ENCODE data around the gene CCDC7. TPM values are rescaled to one million over a fixed set of nuclear protein-coding genes. Genes with fewer than 3 reads are reported as not detected.

Gene CCDC7
- total RNA-seq, 1 experiment from 2014 or later, result 4.0 TPM

DNA sequence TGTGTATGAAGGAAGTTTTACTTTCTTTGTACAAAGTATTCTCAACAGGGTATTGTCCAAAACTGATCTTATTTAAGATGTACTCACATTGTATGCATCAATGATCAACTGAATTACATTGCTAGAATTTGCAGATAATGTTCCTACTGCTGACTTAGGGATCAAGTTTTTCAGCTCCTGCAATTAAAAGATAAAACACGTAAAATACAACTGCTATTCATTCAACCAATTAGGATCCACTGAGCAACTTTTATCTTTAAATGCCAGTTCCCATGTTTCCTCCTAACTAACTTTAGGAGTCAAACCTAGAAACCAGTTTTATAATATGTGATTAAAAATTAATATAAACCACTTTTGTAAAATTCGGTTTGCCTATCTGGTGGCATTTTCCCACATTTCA is 476.2 kb downstream of the CCDC7 start:
- TF ChIP-seq, protein P1, sequence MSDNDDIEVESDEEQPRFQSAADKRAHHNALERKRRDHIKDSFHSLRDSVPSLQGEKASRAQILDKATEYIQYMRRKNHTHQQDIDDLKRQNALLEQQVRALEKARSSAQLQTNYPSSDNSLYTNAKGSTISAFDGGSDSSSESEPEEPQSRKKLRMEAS (IDR thresholded peaks at IDR 0.05), result no peak
- TF ChIP-seq RAD21 (IDR thresholded peaks at IDR 0.05; ENCODE audit: low read depth), result no peak
- TF ChIP-seq FOSL1 (IDR thresholded peaks at IDR 0.05; ENCODE audit: low read depth), result no peak
- no peak for TF ChIP-seq TCF7L2 (IDR thresholded peaks at IDR 0.05; ENCODE audit: borderline replicate concordance, extremely low read depth, insufficient read depth, insufficient read length)
- TF ChIP-seq ZNF274 (IDR thresholded peaks at IDR 0.05; ENCODE audit: low read depth, low read length), result no peak
- TF ChIP-seq CBX3 (IDR thresholded peaks at IDR 0.05; ENCODE audit: low read depth), result no peak
- TF ChIP-seq ZFX (IDR thresholded peaks at IDR 0.05), result no peak
- TF ChIP-seq CEBPB (IDR thresholded peaks at IDR 0.05; ENCODE audit: low read depth), result no peak
- no peak for TF ChIP-seq EGR1 (IDR thresholded peaks at IDR 0.05; ENCODE audit: low read depth)
- no peak for TF ChIP-seq YY1 (IDR thresholded peaks at IDR 0.05; ENCODE audit: extremely low read depth, insufficient replicate concordance, low read depth, low read length)
- no peaks in the 10 kb centered on the region for H3K9me3 ChIP-seq (ENCODE audit: control insufficient read depth in 1 of 2, insufficient read depth in 1 of 2, low read depth in 1 of 2, low read length in 2 of 2)
- H3K4me3 ChIP-seq (replicated peaks in 1 of 2; ENCODE audit: low read depth in 1 of 2, low read length in 2 of 2), result no peak overlapping the region
- BruUV-seq (replicated peaks), result no TSS peak
- H4K20me1 ChIP-seq (ENCODE audit: insufficient read depth), result 0 out of 2 replicates have a peak, but pooled peaks cover 6% of the 10 kb centered on the region
- intact Hi-C loops (cut with micrococcal nuclease), result no loop called here
- ATAC-seq (no peak), DNase-seq (ENCODE audit: low read depth, low spot score) (no peak)
- H3K4me2 ChIP-seq (ENCODE audit: low read length), result no peak overlapping the region
- H3K27me3 ChIP-seq (ENCODE audit: insufficient read depth, low read length), result no peaks in the 10 kb centered on the region
- ChIA-PET CTCF (no interaction called here), POLR2A (no interaction called here), RAD21 (ENCODE audit: low non-redundant PET in 1 of 2, low total read pairs in 2 of 2, uncharacterized antibody in 2 of 2, unreplicated experiment in 2 of 2) (no interaction called here)
- H3K79me2 ChIP-seq (ENCODE audit: insufficient read depth, low read length), result peaks cover 65% of the 10 kb centered on the region
- no peak overlapping the region for H3K9ac ChIP-seq (ENCODE audit: low read length)
- H2AFZ ChIP-seq (ENCODE audit: low read depth, low read length, poor library complexity, severe bottlenecking), result no peak overlapping the region
- H3K4me1 ChIP-seq (ENCODE audit: control insufficient read depth in 1 of 2, insufficient read depth in 2 of 2, low read length in 2 of 2), result no peaks in the 10 kb centered on the region
- H3K36me3 ChIP-seq (ENCODE audit: control insufficient read depth in 1 of 2, insufficient read depth in 2 of 2, low read length in 2 of 2), result peaks cover 74 to 77% of the 10 kb centered on the region in 2 experiments
- no peak overlapping the region for H3K27ac ChIP-seq (ENCODE audit: low read depth, low read length)
- no peaks in the 10 kb centered on the region for H3K9me2 ChIP-seq (ENCODE audit: insufficient read depth)

GRCh38 chr10:32923134-32923533 is 477.2 kb downstream of the CCDC7 start:
- POLR2A ChIA-PET, result no interaction called here
- no TSS peak for BruUV-seq (replicated peaks)
- no peak overlapping the region for H2AFZ ChIP-seq (ENCODE audit: low read depth, low read length, poor library complexity, severe bottlenecking)
- H3K4me2 ChIP-seq (ENCODE audit: low read length), result no peak overlapping the region
- H3K9me2 ChIP-seq (ENCODE audit: insufficient read depth), result no peaks in the 10 kb centered on the region
- no peaks in the 10 kb centered on the region for H3K9me3 ChIP-seq (ENCODE audit: control insufficient read depth in 1 of 2, insufficient read depth in 1 of 2, low read depth in 1 of 2, low read length in 2 of 2)
- no peak for DNase-seq (ENCODE audit: low read depth, low spot score)
- 0 out of 2 replicates have a peak, but pooled peaks cover 6% of the 10 kb centered on the region for H4K20me1 ChIP-seq (ENCODE audit: insufficient read depth)
- RAD21 ChIA-PET (ENCODE audit: low non-redundant PET in 1 of 2, low total read pairs in 2 of 2, uncharacterized antibody in 2 of 2, unreplicated experiment in 2 of 2), result no interaction called here
- intact Hi-C loops (cut with micrococcal nuclease), result no loop called here
- CTCF ChIA-PET, result no interaction called here
- no peak overlapping the region for H3K27ac ChIP-seq (ENCODE audit: low read depth, low read length)
- ATAC-seq, result no peak
- H3K4me3 ChIP-seq (replicated peaks in 1 of 2; ENCODE audit: low read depth in 1 of 2, low read length in 2 of 2), result no peak overlapping the region
- H3K79me2 ChIP-seq (ENCODE audit: insufficient read depth, low read length), result peaks cover 69% of the 10 kb centered on the region
- H3K4me1 ChIP-seq (ENCODE audit: control insufficient read depth in 1 of 2, insufficient read depth in 2 of 2, low read length in 2 of 2), result no peaks in the 10 kb centered on the region
- H3K36me3 ChIP-seq (ENCODE audit: control insufficient read depth in 1 of 2, insufficient read depth in 2 of 2, low read length in 2 of 2), result peaks cover 80 to 85% of the 10 kb centered on the region in 2 experiments
- H3K27me3 ChIP-seq (ENCODE audit: insufficient read depth, low read length), result no peaks in the 10 kb centered on the region
- H3K9ac ChIP-seq (ENCODE audit: low read length), result no peak overlapping the region
- TF ChIP-seq TCF7L2 (IDR thresholded peaks at IDR 0.05; ENCODE audit: borderline replicate concordance, extremely low read depth, insufficient read depth, insufficient read length), result no peak
- TF ChIP-seq, protein P2, sequence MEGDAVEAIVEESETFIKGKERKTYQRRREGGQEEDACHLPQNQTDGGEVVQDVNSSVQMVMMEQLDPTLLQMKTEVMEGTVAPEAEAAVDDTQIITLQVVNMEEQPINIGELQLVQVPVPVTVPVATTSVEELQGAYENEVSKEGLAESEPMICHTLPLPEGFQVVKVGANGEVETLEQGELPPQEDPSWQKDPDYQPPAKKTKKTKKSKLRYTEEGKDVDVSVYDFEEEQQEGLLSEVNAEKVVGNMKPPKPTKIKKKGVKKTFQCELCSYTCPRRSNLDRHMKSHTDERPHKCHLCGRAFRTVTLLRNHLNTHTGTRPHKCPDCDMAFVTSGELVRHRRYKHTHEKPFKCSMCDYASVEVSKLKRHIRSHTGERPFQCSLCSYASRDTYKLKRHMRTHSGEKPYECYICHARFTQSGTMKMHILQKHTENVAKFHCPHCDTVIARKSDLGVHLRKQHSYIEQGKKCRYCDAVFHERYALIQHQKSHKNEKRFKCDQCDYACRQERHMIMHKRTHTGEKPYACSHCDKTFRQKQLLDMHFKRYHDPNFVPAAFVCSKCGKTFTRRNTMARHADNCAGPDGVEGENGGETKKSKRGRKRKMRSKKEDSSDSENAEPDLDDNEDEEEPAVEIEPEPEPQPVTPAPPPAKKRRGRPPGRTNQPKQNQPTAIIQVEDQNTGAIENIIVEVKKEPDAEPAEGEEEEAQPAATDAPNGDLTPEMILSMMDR (IDR thresholded peaks at IDR 0.05 in 2 of 3, conservative IDR thresholded peaks at IDR 0.05 in 1 of 3; ENCODE audit: borderline replicate concordance in 1 of 3, insufficient read depth in 1 of 3, low read depth in 2 of 3, low read length in 2 of 3), result no peak
- TF ChIP-seq SIN3A (IDR thresholded peaks at IDR 0.05; ENCODE audit: low read depth), result no peak
- no peak for TF ChIP-seq EGR1 (IDR thresholded peaks at IDR 0.05; ENCODE audit: low read depth)
- no peak for TF ChIP-seq POLR2A (IDR thresholded peaks at IDR 0.05; ENCODE audit: borderline replicate concordance, extremely low read depth, insufficient read depth, insufficient read length)
- TF ChIP-seq POLR2AphosphoS5 (IDR thresholded peaks at IDR 0.05; ENCODE audit: low read depth, low read length), result no peak
- no peak for TF ChIP-seq REST (IDR thresholded peaks at IDR 0.05; ENCODE audit: low read depth)
- no peak for TF ChIP-seq FOSL1 (IDR thresholded peaks at IDR 0.05; ENCODE audit: low read depth)
- no peak for TF ChIP-seq SP1 (IDR thresholded peaks at IDR 0.05; ENCODE audit: low read depth)
- TF ChIP-seq, protein P3, sequence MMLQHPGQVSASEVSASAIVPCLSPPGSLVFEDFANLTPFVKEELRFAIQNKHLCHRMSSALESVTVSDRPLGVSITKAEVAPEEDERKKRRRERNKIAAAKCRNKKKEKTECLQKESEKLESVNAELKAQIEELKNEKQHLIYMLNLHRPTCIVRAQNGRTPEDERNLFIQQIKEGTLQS (IDR thresholded peaks at IDR 0.05), result no peak
